GM10248 (cell line): ENCODE measurements around the gene ZDHHC4.
"Not testable (repeated sequence)": the region's sequence is repeated elsewhere in the genome, so short reads cannot be mapped to it uniquely, and the experiment has no call there.

Experiments used
- CTCF ChIA-PET: fragments of 300-600 bp; sonication (Branson Sonifier 250); formaldehyde crosslinking; extraction: SDS; loops from one replicate; lab custom pipeline; 2021; ENCODE audit warnings: antibody characterized with exemption; lab: Yijun Ruan, JAX
- POLR2A ChIA-PET: fragments of 350-650 bp; sonication (Branson Sonifier 250); formaldehyde crosslinking; extraction: SDS; loops from one replicate; lab custom pipeline; 2020; ENCODE audit warnings: antibody characterized with exemption; lab: Yijun Ruan, JAX
- DNase-seq: peaks from one replicate; pipeline ENCODE4 v3.0.0; 2012; ENCODE audit errors: extremely low spot score
- TF ChIP-seq, protein P1 (sequence below): IDR thresholded peaks from 2 replicates; pipeline ENCODE4 v1.5.1; 2012; ENCODE audit warnings: mild to moderate bottlenecking, low read depth; ENCODE audit errors: extremely low read depth, missing control alignments, control extremely low read depth

Gene ZDHHC4

DNA sequence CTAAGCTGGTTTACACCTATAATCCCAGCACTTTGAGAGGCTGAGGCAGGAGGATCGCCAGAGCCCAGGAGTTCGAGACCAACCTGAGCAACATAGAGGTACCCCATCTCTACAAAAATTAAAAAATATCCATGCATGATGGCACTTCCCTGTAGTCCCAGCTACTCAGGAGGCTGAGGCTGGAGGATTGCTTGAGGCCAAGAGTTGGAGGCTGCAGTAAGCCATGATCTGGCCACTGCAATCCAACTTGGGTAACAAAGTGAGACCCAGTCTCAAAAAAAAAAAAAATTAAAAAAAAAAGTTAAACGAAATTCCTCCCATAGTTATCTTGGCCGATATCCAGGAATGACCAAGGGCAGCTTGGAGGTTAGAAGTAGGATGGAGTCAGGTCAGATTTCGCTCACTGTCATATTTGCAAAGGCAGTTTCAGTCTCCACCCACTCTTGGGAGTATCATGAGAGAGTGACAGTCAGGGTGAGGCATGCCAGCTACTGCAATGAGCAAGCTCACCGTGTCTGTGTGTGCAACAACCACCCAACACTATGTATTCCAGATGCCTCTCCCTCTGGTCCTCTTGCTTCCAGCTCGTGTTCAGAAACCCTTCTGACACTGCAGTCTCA, 6.0 kb upstream of the ZDHHC4 start:
- TF ChIP-seq, protein P1, sequence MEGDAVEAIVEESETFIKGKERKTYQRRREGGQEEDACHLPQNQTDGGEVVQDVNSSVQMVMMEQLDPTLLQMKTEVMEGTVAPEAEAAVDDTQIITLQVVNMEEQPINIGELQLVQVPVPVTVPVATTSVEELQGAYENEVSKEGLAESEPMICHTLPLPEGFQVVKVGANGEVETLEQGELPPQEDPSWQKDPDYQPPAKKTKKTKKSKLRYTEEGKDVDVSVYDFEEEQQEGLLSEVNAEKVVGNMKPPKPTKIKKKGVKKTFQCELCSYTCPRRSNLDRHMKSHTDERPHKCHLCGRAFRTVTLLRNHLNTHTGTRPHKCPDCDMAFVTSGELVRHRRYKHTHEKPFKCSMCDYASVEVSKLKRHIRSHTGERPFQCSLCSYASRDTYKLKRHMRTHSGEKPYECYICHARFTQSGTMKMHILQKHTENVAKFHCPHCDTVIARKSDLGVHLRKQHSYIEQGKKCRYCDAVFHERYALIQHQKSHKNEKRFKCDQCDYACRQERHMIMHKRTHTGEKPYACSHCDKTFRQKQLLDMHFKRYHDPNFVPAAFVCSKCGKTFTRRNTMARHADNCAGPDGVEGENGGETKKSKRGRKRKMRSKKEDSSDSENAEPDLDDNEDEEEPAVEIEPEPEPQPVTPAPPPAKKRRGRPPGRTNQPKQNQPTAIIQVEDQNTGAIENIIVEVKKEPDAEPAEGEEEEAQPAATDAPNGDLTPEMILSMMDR: no peak
- no peak for DNase-seq
- POLR2A ChIA-PET: no interaction called here
- CTCF ChIA-PET: interaction anchor here (0.9 to 8.5 kb wide), 6 partner anchors 10 to 55 kb away, joined by 3 to 69 read pairs (median 13); partner anchors contain the start of gene INTS15

- TF ChIP-seq, protein P1: no peak
- DNase-seq: no peak
- CTCF ChIA-PET: interaction anchor here (1.1 to 8.5 kb wide), 5 partner anchors 10 to 282 kb away, joined by 4 to 69 read pairs (median 8); partner anchors contain the start of gene INTS15
- POLR2A ChIA-PET: no interaction called here
Measured at GRCh38 chr7:6575281-6576023, 1.8 kb upstream of the ZDHHC4 start.

GRCh38 chr7:6576024-6576866, 1.0 kb upstream of the ZDHHC4 start:
- TF ChIP-seq, protein P1: no peak
- ChIA-PET CTCF (interaction anchor here (1.1 to 8.5 kb wide), 5 partner anchors 11 to 61 kb away, joined by 3 to 69 read pairs (median 6); partner anchors contain the start of gene INTS15), POLR2A (no interaction called here)
- DNase-seq: no peak

GRCh38 chr7:6576867-6577368, 336 bp upstream of the ZDHHC4 start:
- CTCF ChIA-PET: interaction anchor here (0.9 to 8.5 kb wide), 4 partner anchors 14 to 63 kb away, joined by 3 to 69 read pairs (median 4); partner anchors contain the start of gene INTS15
- DNase-seq, POLR2A ChIA-PET: not testable (repeated sequence)

DNA sequence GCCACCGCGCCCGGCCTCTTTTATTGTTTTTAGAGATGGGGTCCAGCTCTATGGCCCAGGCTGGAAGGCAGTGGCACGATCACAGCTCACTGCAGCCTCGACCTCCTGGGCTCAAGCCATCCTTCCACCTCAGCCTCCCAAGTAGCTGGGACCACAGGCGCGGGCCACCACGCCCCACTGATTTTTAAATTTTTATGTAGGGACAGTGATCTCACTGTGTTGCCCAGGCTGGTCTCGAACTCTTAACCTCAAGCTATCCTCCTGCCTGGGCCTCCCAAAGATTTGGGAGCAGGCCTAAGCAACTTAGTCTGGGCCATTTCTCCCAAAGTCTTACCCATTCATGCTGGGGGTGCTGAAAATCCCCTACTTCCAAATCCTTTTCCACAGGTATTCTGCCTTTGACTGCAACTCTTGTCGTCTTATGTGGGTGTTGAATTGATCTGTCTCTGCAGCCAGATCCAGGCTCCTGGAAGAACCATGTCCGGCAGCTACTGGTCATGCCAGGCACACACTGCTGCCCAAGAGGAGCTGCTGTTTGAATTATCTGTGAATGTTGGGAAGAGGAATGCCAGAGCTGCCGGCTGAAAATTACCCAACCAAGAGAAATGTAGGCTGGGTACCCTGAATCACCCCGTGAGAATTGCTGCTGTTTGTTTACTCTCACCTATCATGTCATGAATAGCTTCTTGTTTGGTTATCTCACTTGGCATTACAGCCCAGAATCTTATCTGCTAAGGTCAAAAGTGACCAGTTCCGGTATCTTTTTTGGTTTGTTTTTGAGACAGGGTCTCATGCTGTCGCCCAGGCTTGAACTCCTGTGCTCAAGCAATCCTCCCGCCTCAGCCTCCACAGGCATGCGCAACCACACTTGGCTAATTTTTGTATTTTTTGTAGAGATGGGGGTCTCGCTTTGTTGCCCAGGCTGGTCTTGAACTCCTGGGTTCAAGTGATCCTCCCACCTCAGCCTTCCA, 1.1 kb downstream of the ZDHHC4 start:
- no peak for DNase-seq
- POLR2A ChIA-PET: no interaction called here
- TF ChIP-seq, protein P1: no peak
- CTCF ChIA-PET: interaction anchor here (0.7 to 8.5 kb wide), 7 partner anchors 11 to 722 kb away, joined by 3 to 69 read pairs (median 3); partner anchors contain the start of gene INTS15

DNA sequence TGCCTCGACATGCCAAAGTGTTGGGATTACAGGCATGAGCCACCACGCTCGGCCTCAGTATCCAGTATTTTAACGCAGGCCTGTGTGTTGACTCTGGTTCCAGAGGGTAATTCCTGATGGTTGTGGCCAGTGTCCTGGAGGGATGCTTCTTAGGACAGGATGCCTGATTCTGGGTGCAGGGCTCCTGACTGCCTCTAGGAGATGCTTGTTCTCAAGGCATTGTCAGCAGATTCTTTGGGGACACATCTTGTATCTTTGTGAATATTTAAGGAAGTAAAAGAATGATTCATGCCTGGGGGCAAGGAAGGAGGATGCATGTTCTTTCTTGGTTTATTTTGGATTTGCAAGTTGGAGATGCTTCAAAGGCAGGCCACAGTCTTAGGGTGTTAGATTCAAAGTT, 2.2 kb downstream of the ZDHHC4 start:
- TF ChIP-seq, protein P1: peak; percentile 24
- ChIA-PET POLR2A (no interaction called here), CTCF (interaction anchor here (2.0 kb wide), 1 partner anchor 11 kb away, joined by 12 read pairs; the partner anchor contains the start of gene INTS15)
- no peak for DNase-seq

- POLR2A ChIA-PET, CTCF ChIA-PET: not testable (repeated sequence)
Measured at GRCh38 chr7:6585746-6586432, 8.6 kb downstream of the ZDHHC4 start.

More at GRCh38 chr7:6585746-6586432, 8.6 kb downstream of the ZDHHC4 start:
- DNase-seq: not testable (repeated sequence)
